NCI-H524 (cell line): Measurements from ENCODE around the gene DCUN1D2.
A peak's percentile ranks its signal among the peaks of the same experiment; 100 is the strongest.
"Not testable (repeated sequence)": the region's sequence is repeated elsewhere in the genome, so short reads cannot be mapped to it uniquely, and the experiment has no call there.

Experiments
- DNase-seq, 2 experiments: peaks; one replicate each; lab custom pipeline; 2025; lab: John Stamatoyannopoulos, UW

The DCUN1D2 gene

GRCh38 chr13:113489549-113490495 is 689 bp downstream of the DCUN1D2 start:
- peak in 1 of 2 experiments; percentile 14 for DNase-seq

- no peak for DNase-seq
Observed at GRCh38 chr13:113489171-113489548, 1.4 kb downstream of the DCUN1D2 start.

- DNase-seq = no peak
Observed at GRCh38 chr13:113488283-113488682, 2.2 kb downstream of the DCUN1D2 start.

GRCh38 chr13:113486698-113487097 is 3.8 kb downstream of the DCUN1D2 start:
- no peak for DNase-seq

GRCh38 chr13:113485545-113485944 is 5.0 kb downstream of the DCUN1D2 start:
- no peak for DNase-seq

- no peak for DNase-seq
Observed at GRCh38 chr13:113483504-113484293, 6.8 kb downstream of the DCUN1D2 start.

- no peak for DNase-seq
Observed at GRCh38 chr13:113483081-113483480, 7.4 kb downstream of the DCUN1D2 start.

- no peak for DNase-seq
Observed at GRCh38 chr13:113479179-113479578, 11.3 kb downstream of the DCUN1D2 start.

- DNase-seq = no peak
Observed at GRCh38 chr13:113477724-113478123, 12.8 kb downstream of the DCUN1D2 start.

- no peak for DNase-seq
Observed at GRCh38 chr13:113476811-113477210, 13.7 kb downstream of the DCUN1D2 start.

- DNase-seq = no peak
Observed at GRCh38 chr13:113475911-113476310, 14.6 kb downstream of the DCUN1D2 start.

GRCh38 chr13:113475280-113475679 is 15.2 kb downstream of the DCUN1D2 start:
- no peak for DNase-seq

- DNase-seq = no peak
Observed at GRCh38 chr13:113474179-113474578, 16.3 kb downstream of the DCUN1D2 start.

GRCh38 chr13:113472355-113473025 is 18.0 kb downstream of the DCUN1D2 start:
- DNase-seq = no peak

GRCh38 chr13:113471844-113472243 is 18.7 kb downstream of the DCUN1D2 start:
- no peak for DNase-seq

GRCh38 chr13:113470635-113471163 is 19.8 kb downstream of the DCUN1D2 start:
- not testable (repeated sequence) for DNase-seq

GRCh38 chr13:113470073-113470472 is 20.4 kb downstream of the DCUN1D2 start:
- no peak for DNase-seq

- no peak for DNase-seq
Observed at GRCh38 chr13:113469582-113469981, 20.9 kb downstream of the DCUN1D2 start.

GRCh38 chr13:113468472-113469201 is 21.9 kb downstream of the DCUN1D2 start:
- DNase-seq = no peak

- DNase-seq = no peak
Observed at GRCh38 chr13:113468029-113468428, 22.5 kb downstream of the DCUN1D2 start.

- no peak for DNase-seq
Observed at GRCh38 chr13:113466383-113466782, 24.1 kb downstream of the DCUN1D2 start.
